Stimulated activated CD8-positive, alpha-beta memory T cell treated with anti-CD3 and anti-CD28 coated beads, Interleukin-12 subunit alpha, Interleukin-12 subunit beta, amount 100 ng/mL, for 24 hours (primary cell): ENCODE data around the gene FRYL.

Experiments used
- DNase-seq: peaks from one replicate; pipeline ENCODE4 v3.0.0-alpha.2; 2020; ENCODE audit errors: extremely low read depth

FRYL gene

GRCh38 chr4:48620093-48620492, 160.0 kb downstream of the FRYL start:
- DNase-seq, result no peak

GRCh38 chr4:48604527-48604926, 175.6 kb downstream of the FRYL start:
- no peak for DNase-seq

GRCh38 chr4:48604041-48604440, 176.0 kb downstream of the FRYL start:
- DNase-seq, result no peak

GRCh38 chr4:48603366-48604003, 176.6 kb downstream of the FRYL start:
- no peak for DNase-seq

GRCh38 chr4:48602763-48603162, 177.3 kb downstream of the FRYL start:
- DNase-seq, result no peak

GRCh38 chr4:48602222-48602621, 177.9 kb downstream of the FRYL start:
- no peak for DNase-seq

- DNase-seq, result no peak
These were observed 183.7 kb downstream of the FRYL start for GRCh38 chr4:48596336-48596735.

GRCh38 chr4:48594180-48594579, 185.9 kb downstream of the FRYL start:
- DNase-seq, result no peak

- no peak for DNase-seq
These were observed 188.7 kb downstream of the FRYL start for GRCh38 chr4:48591372-48591771.

- no peak for DNase-seq
These were observed 189.2 kb downstream of the FRYL start for GRCh38 chr4:48590884-48591283.

- DNase-seq, result no peak
These were observed 191.0 kb downstream of the FRYL start for GRCh38 chr4:48589098-48589445.

GRCh38 chr4:48588230-48589097, 191.6 kb downstream of the FRYL start:
- no peak for DNase-seq

GRCh38 chr4:48585401-48585800, 194.7 kb downstream of the FRYL start:
- DNase-seq, result no peak

GRCh38 chr4:48578132-48578968, 201.7 kb downstream of the FRYL start:
- DNase-seq, result no peak

GRCh38 chr4:48575964-48576363, 204.1 kb downstream of the FRYL start:
- DNase-seq, result no peak

- DNase-seq, result no peak
These were observed 208.6 kb downstream of the FRYL start for GRCh38 chr4:48571471-48571870.

- DNase-seq, result no peak
These were observed 209.3 kb downstream of the FRYL start for GRCh38 chr4:48570646-48571220.

GRCh38 chr4:48566034-48566384, 214.1 kb downstream of the FRYL start:
- DNase-seq, result no peak

GRCh38 chr4:48565362-48566033, 214.6 kb downstream of the FRYL start:
- no peak for DNase-seq

GRCh38 chr4:48564151-48564550, 215.9 kb downstream of the FRYL start:
- DNase-seq, result no peak

GRCh38 chr4:48558819-48559218, 221.3 kb downstream of the FRYL start:
- no peak for DNase-seq

GRCh38 chr4:48558026-48558425, 222.1 kb downstream of the FRYL start:
- no peak for DNase-seq
